CD14-positive monocyte (primary cell): Measurements from ENCODE around the gene PRKACA. TPM values are rescaled to one million over a fixed set of nuclear protein-coding genes. Genes with fewer than 3 reads are reported as not detected.
"Not testable (repeated sequence)": the region's sequence is repeated elsewhere in the genome, so short reads cannot be mapped to it uniquely, and the experiment has no call there.

ENCODE experiments used
- DNase-seq, 3 donors: peaks; one replicate each; pipeline ENCODE4 v3.0.0-alpha.2; 2011 to 2022
- H2AFZ ChIP-seq: 2 replicates; pipeline ENCODE4 v1.6.0; 2012; ENCODE audit warnings: mild to moderate bottlenecking, low read depth, low read length, inconsistent platforms; ENCODE audit not compliant: insufficient read depth, poor library complexity, severe bottlenecking
- H3K27ac ChIP-seq, 2 donors: 1 replicate in 1 of 2; 2 replicates in 1 of 2; pipeline ENCODE4 v1.5.1; 2012 to 2013; ENCODE audit warnings: low read length in 2 of 2, control low read depth in 1 of 2, inconsistent platforms in 1 of 2, low read depth in 1 of 2, mild to moderate bottlenecking in 1 of 2
- H3K27me3 ChIP-seq, 2 donors: one replicate each; pipeline versions ENCODE4 v1.6.0 to v1.6.1; 2011 to 2013; ENCODE audit warnings: low read length in 2 of 2; ENCODE audit not compliant: control insufficient read depth in 2 of 2, insufficient read depth in 2 of 2
- H3K36me3 ChIP-seq, 2 donors: replicated peaks in 1 of 2; 1 replicate in 1 of 2; 2 replicates in 1 of 2; pipeline versions ENCODE4 v1.5.1 to v1.6.1; 2012 to 2013; ENCODE audit warnings: low read length in 2 of 2, control low read depth in 1 of 2, inconsistent platforms in 1 of 2, mild to moderate bottlenecking in 1 of 2; ENCODE audit not compliant: insufficient read depth in 2 of 2, control insufficient read depth in 1 of 2
- H3K4me1 ChIP-seq, 2 donors: 1 replicate in 1 of 2; 2 replicates in 1 of 2; pipeline versions ENCODE4 v1.5.1 to v1.6.1; 2012 to 2013; ENCODE audit warnings: low read length in 2 of 2, control low read depth in 1 of 2, inconsistent platforms in 1 of 2, mild to moderate bottlenecking in 1 of 2, moderate library complexity in 1 of 2; ENCODE audit not compliant: insufficient read depth in 2 of 2, control insufficient read depth in 1 of 2
- H3K4me2 ChIP-seq: replicated peaks from 2 replicates; pipeline ENCODE3; 2012; ENCODE audit warnings: low read length, moderate library complexity, mild to moderate bottlenecking; ENCODE audit not compliant: poor library complexity, severe bottlenecking; ENCODE audit errors: extremely low read depth
- H3K4me3 ChIP-seq, 3 experiments: fragments of 200-600 bp in 1 of 3; sonication (generic) in 1 of 3; replicated peaks in 1 of 3; 1 replicate in 2 of 3; 2 replicates in 1 of 3; pipeline ENCODE4 v1.5.1; 2011 to 2013; ENCODE audit warnings: low read length in 3 of 3, mild to moderate bottlenecking in 3 of 3, control low read depth in 2 of 3, low read depth in 2 of 3, inconsistent platforms in 1 of 3, moderate library complexity in 1 of 3
- H3K79me2 ChIP-seq: 2 replicates; pipeline ENCODE4 v1.6.0; 2012; ENCODE audit warnings: mild to moderate bottlenecking, control low read depth, inconsistent platforms, low read length, moderate library complexity; ENCODE audit not compliant: insufficient read depth
- H3K9ac ChIP-seq: 2 replicates; pipeline ENCODE4 v1.6.0; 2017; ENCODE audit warnings: low read length, mild to moderate bottlenecking; ENCODE audit not compliant: insufficient read depth, poor library complexity, severe bottlenecking
- H3K9me3 ChIP-seq, 2 donors: replicated peaks in 1 of 2; 1 replicate in 1 of 2; 2 replicates in 1 of 2; pipeline versions ENCODE4 v1.5.1 to v1.6.1; 2012 to 2013; ENCODE audit warnings: low read length in 2 of 2, control low read depth in 1 of 2; ENCODE audit not compliant: control insufficient read depth in 1 of 2, insufficient read depth in 1 of 2
- H4K20me1 ChIP-seq: 2 replicates; pipeline ENCODE4 v1.6.0; 2012; ENCODE audit warnings: mild to moderate bottlenecking, low read length, control low read depth, moderate library complexity; ENCODE audit not compliant: insufficient read depth
- H3K27ac Mint-ChIP-seq, 7 donors: one replicate each; pipeline ENCODE4 v1.8.0; 2020; ENCODE audit warnings: mild to moderate bottlenecking in 7 of 7, mixed read lengths in 7 of 7, moderate library complexity in 6 of 7, inconsistent platforms in 2 of 7
- H3K27me3 Mint-ChIP-seq, 3 donors: one replicate each; pipeline ENCODE4 v1.8.0; 2021 to 2022; ENCODE audit warnings: low read depth in 3 of 3, mild to moderate bottlenecking in 3 of 3, mixed read lengths in 3 of 3, moderate library complexity in 3 of 3, inconsistent platforms in 1 of 3
- H3K36me3 Mint-ChIP-seq, 2 donors: one replicate each; pipeline ENCODE4 v1.8.0; 2020; ENCODE audit warnings: mixed read lengths in 2 of 2, inconsistent platforms in 1 of 2, mild to moderate bottlenecking in 1 of 2
- H3K4me1 Mint-ChIP-seq: one replicate; pipeline ENCODE4 v1.8.0; 2020; ENCODE audit warnings: mild to moderate bottlenecking, mixed read lengths
- H3K4me3 Mint-ChIP-seq, 2 donors: one replicate each; pipeline ENCODE4 v1.8.0; 2020; ENCODE audit warnings: mild to moderate bottlenecking in 2 of 2, mixed read lengths in 2 of 2, moderate library complexity in 1 of 2
- H3K9me3 Mint-ChIP-seq, 7 donors: one replicate each; pipeline ENCODE4 v1.8.0; 2020 to 2022; ENCODE audit warnings: mixed read lengths in 7 of 7, mild to moderate bottlenecking in 6 of 7, moderate library complexity in 6 of 7, inconsistent platforms in 2 of 7
- CTCF ChIP-seq: fragments of 200-600 bp; IDR thresholded peaks from one replicate; pipeline ENCODE4 v1.8.0; 2022; ENCODE audit warnings: antibody characterized with exemption, mild to moderate bottlenecking
- WGBS: methylation state at CpG from one replicate; pipeline ENCODE4 v1.1.5; 2013; ENCODE audit warnings: missing lambda C conversion rate; ENCODE audit not compliant: insufficient coverage; 5-methylcytosine and 5-hydroxymethylcytosine counted together
- intact Hi-C, 2 donors: fragments of 100-400 bp; cut with micrococcal nuclease; formaldehyde crosslinking; loops; one replicate each; pipeline versions ENCODE4 v1.15.0 to v1.15.1; 2023
- polyA plus RNA-seq, 3 donors: library from polyadenylated mRNA; depleted of rRNA in 1 of 3; unstranded in 2 of 3; stranded (reverse) in 1 of 3; fragments of 300-500 nt in 2 of 3; fragments of >200 nt in 1 of 3; fragmentation: Illumina TruSeq in 2 of 3; gene quantifications; 1 replicate in 2 of 3; 2 replicates in 1 of 3; pipeline ENCODE4 v1.2.3, GENCODE V29; 2012 to 2021

Gene PRKACA
- polyA plus RNA-seq, 3 donors = 2.0 to 231 (median 3.8) TPM

DNA sequence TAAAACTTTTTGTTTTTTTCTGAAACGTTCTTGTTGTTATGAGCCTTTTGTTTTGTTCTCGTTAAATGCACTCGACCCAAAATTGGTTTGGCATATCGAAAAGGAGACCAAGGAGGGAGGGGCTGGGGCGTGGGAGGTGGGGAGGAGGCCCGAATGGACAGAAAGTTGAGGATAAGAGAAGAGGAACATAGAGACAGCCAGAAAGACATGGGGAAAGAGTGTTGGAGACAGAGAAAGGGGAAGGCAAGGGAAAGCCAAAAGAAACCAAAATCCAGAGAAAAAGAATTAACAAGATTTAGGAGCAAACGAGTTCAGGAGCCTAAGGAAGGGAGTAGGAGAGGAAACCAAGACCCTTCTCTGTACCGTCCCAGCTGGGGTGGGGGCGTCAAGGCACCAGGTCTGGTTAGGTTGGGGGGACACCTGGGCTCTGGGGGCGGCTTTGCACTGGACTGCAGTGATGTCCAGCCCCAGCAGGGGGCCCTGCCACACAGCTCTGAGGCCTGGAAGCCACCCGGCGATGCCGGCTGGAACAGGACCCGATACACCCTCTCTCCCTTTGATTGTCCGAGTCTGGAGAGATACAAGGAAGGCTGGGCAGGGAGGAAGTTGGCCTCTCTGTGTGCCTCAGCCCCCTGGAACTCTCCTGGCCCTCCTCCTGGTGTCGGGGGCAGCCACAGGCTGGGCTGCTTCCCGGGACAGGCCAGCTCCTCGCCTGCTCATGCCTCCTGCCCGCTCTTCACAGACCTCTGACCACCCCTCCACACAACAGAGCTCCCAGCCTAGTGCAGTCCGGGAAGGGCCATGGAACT, 30.4 kb upstream of the PRKACA start:
- H3K4me1 ChIP-seq = peaks cover 30 to 36% of the 10 kb centered on the region in 2 donors
- 28% methylated on average over 15 of the region's 20 CpGs for WGBS
- Mint-ChIP-seq H3K36me3 (peaks cover 7 to 23% of the 10 kb centered on the region in 2 donors), H3K4me1 (peaks cover 60% of the 10 kb centered on the region), H3K27me3 (peaks cover 0 to 5% (median 1%) of the 10 kb centered on the region in 3 donors), H3K9me3 (peaks cover 0 to 1% (median 0%) of the 10 kb centered on the region in 7 donors), H3K4me3 (peak overlapping the region; percentile 17 to 83), H3K27ac (peak overlapping the region in 5 of 7 donors; percentile 31 to 83 (median 72))
- peaks cover 72% of the 10 kb centered on the region for H3K79me2 ChIP-seq
- H3K9ac ChIP-seq = peak overlapping the region; percentile 13
- H3K27ac ChIP-seq = no peak overlapping the region
- DNase-seq = peak; percentile 45 to 64 (median 58)
- no peaks in the 10 kb centered on the region for H3K9me3 ChIP-seq
- peak overlapping the region; percentile 49 for H3K4me2 ChIP-seq
- intact Hi-C loops = loop anchor here in 1 of 2 donors (5.0 to 10.0 kb wide), 2 partner anchors 139 to 257 kb away; no protein-coding TSS in a partner anchor
- H4K20me1 ChIP-seq = peaks cover 73% of the 10 kb centered on the region
- peak overlapping the region; percentile 41 for H2AFZ ChIP-seq
- H3K4me3 ChIP-seq = peak overlapping the region in 1 of 3 experiments; percentile 68
- peaks cover 0 to 13% of the 10 kb centered on the region in 2 donors for H3K36me3 ChIP-seq
- TF ChIP-seq CTCF = peak; percentile 89
- no peaks in the 10 kb centered on the region for H3K27me3 ChIP-seq

- Mint-ChIP-seq H3K27me3 (peaks cover 0 to 5% (median 0%) of the 10 kb centered on the region in 3 donors), H3K9me3 (peaks cover 0 to 1% (median 0%) of the 10 kb centered on the region in 7 donors), H3K4me1 (peaks cover 63% of the 10 kb centered on the region), H3K27ac (peak overlapping the region in 2 of 7 donors; percentile 37 to 54), H3K36me3 (peaks cover 10 to 19% of the 10 kb centered on the region in 2 donors), H3K4me3 (no peak overlapping the region)
- Histone ChIP-seq H3K27me3 (no peaks in the 10 kb centered on the region), H4K20me1 (peaks cover 83% of the 10 kb centered on the region), H3K4me1 (peaks cover 30 to 36% of the 10 kb centered on the region in 2 donors), H3K79me2 (peaks cover 75% of the 10 kb centered on the region), H3K9ac (no peak overlapping the region), H3K4me2 (no peak overlapping the region), H3K4me3 (no peak overlapping the region), H3K36me3 (peaks cover 0 to 3% of the 10 kb centered on the region in 2 donors), H2AFZ (no peak overlapping the region), H3K27ac (no peak overlapping the region), H3K9me3 (no peaks in the 10 kb centered on the region)
- intact Hi-C loops = loop anchor here in 1 of 2 donors (5.0 to 10.0 kb wide), 2 partner anchors 140 to 258 kb away; no protein-coding TSS in a partner anchor
- 63% methylated on average over 5 of the region's 7 CpGs for WGBS
- no peak for TF ChIP-seq CTCF
- no peak for DNase-seq
Observed at GRCh38 chr19:14146789-14147216, 29.2 kb upstream of the PRKACA start.

GRCh38 chr19:14146169-14146568, 28.6 kb upstream of the PRKACA start:
- Mint-ChIP-seq H3K4me1 (peaks cover 65% of the 10 kb centered on the region), H3K36me3 (peaks cover 10 to 15% of the 10 kb centered on the region in 2 donors)
- intact Hi-C loops = loop anchor here in 1 of 2 donors (5.0 to 10.0 kb wide), 2 partner anchors 141 to 259 kb away; no protein-coding TSS in a partner anchor
- WGBS = 98% methylated on average over 7 of the region's 10 CpGs
- DNase-seq, H2AFZ ChIP-seq, H3K27me3 ChIP-seq, H3K4me3 ChIP-seq, H3K9me3 Mint-ChIP-seq, H3K4me2 ChIP-seq, H3K4me3 Mint-ChIP-seq, H3K27ac Mint-ChIP-seq, H3K9me3 ChIP-seq, H3K27me3 Mint-ChIP-seq, H3K27ac ChIP-seq, H3K36me3 ChIP-seq, H3K9ac ChIP-seq: not testable (repeated sequence)
- peaks cover 30 to 36% of the 10 kb centered on the region in 2 donors for H3K4me1 ChIP-seq
- peaks cover 82% of the 10 kb centered on the region for H4K20me1 ChIP-seq
- H3K79me2 ChIP-seq = peaks cover 77% of the 10 kb centered on the region
